ENCODE results near the gene MCTP1.

Gene MCTP1

GRCh38 chr5:94658272-94658671 is 626.6 kb downstream of the MCTP1 start:
- no peaks in the 10 kb centered on the region for H3K4me1 ChIP-seq (ENCODE audit: control insufficient read depth, low read length)
- peaks cover 20% of the 10 kb centered on the region; the same call in 1 of the 2 replicates for H3K9me3 ChIP-seq (ENCODE audit: control insufficient read depth, insufficient read depth, low read length)
- H3K36me3 ChIP-seq (ENCODE audit: control insufficient read depth, low read length) = peaks cover 59% of the 10 kb centered on the region
- no peaks in the 10 kb centered on the region; the same call in 1 of the 2 replicates for H3F3A ChIP-seq (ENCODE audit: control insufficient read depth, insufficient read depth)
- H3K27ac ChIP-seq (ENCODE audit: low read depth, low read length) = no peak overlapping the region
- no peak overlapping the region for H3K4me2 ChIP-seq (ENCODE audit: low read length)
- no peaks in the 10 kb centered on the region for H3K9me2 ChIP-seq (replicated peaks; ENCODE audit: control insufficient read depth, low read length)
- TF ChIP-seq EZH2phosphoT487 (IDR thresholded peaks at IDR 0.05; ENCODE audit: borderline replicate concordance, low read length) (no peak), CTCF (IDR thresholded peaks at IDR 0.05; ENCODE audit: low read depth, low read length, poor library complexity, severe bottlenecking) (no peak)
- no peaks in the 10 kb centered on the region for H3K27me3 ChIP-seq (ENCODE audit: control insufficient read depth, low read length)
- H4K20me1 ChIP-seq (ENCODE audit: control insufficient read depth, insufficient read depth, low read depth, low read length) = no peaks in the 10 kb centered on the region
- peaks cover 22% of the 10 kb centered on the region for H3K79me2 ChIP-seq (ENCODE audit: control insufficient read depth, low read length)
- H3K4me3 ChIP-seq (ENCODE audit: low read length) = no peak overlapping the region
